Loucy (cell line): ENCODE data around the gene ZNF606.
A peak's percentile ranks its signal among the peaks of the same experiment; 100 is the strongest.

Experiments used
- H2AFZ ChIP-seq: fragments of 200-600 bp; sonication (generic); 2 replicates; pipeline ENCODE4 v1.6.0; 2016; ENCODE audit warnings: antibody characterized with exemption, mild to moderate bottlenecking, low read length, moderate library complexity
- H3F3A ChIP-seq: fragments of 200-600 bp; 2 replicates; pipeline ENCODE4 v1.6.0; 2016; ENCODE audit warnings: antibody characterized with exemption, low read depth, mild to moderate bottlenecking
- H3K27me3 ChIP-seq: fragments of 200-600 bp; sonication (generic); 2 replicates; pipeline ENCODE4 v1.6.1; 2014; ENCODE audit warnings: low read length, mild to moderate bottlenecking; ENCODE audit not compliant: insufficient read depth, poor library complexity, severe bottlenecking
- H3K36me3 ChIP-seq: fragments of 200-600 bp; sonication (generic); 2 replicates; pipeline ENCODE4 v1.6.1; 2016; ENCODE audit warnings: low read length; ENCODE audit not compliant: insufficient read depth
- H3K4me1 ChIP-seq: fragments of 200-600 bp; sonication (generic); 2 replicates; pipeline ENCODE4 v1.5.1; 2014; ENCODE audit warnings: low read length, mild to moderate bottlenecking; ENCODE audit not compliant: insufficient read depth, poor library complexity, severe bottlenecking
- H3K4me2 ChIP-seq: fragments of 200-600 bp; sonication (generic); 2 replicates; pipeline ENCODE4 v1.6.0; 2014; ENCODE audit warnings: antibody characterized with exemption, low read length, low read depth, mild to moderate bottlenecking; ENCODE audit not compliant: poor library complexity, severe bottlenecking
- H3K4me3 ChIP-seq: fragments of 200-600 bp; sonication (generic); 2 replicates; pipeline ENCODE4 v1.5.1; 2014; ENCODE audit warnings: low read length, mild to moderate bottlenecking, mixed read lengths; ENCODE audit not compliant: poor library complexity, severe bottlenecking
- H3K79me2 ChIP-seq: fragments of 200-600 bp; sonication (generic); 2 replicates; pipeline ENCODE4 v1.6.1; 2014; ENCODE audit warnings: low read length; ENCODE audit not compliant: insufficient read depth
- H3K9ac ChIP-seq: fragments of 200-600 bp; sonication (generic); 2 replicates; pipeline ENCODE4 v1.6.0; 2014; ENCODE audit warnings: mild to moderate bottlenecking, low read depth, low read length, moderate library complexity; ENCODE audit not compliant: poor library complexity, severe bottlenecking
- H3K9me2 ChIP-seq: fragments of 200-600 bp; sonication (generic); replicated peaks from 2 replicates; pipeline ENCODE4 v1.6.1; 2016; ENCODE audit warnings: low read depth, low read length, mixed read lengths
- H3K9me3 ChIP-seq: fragments of 200-600 bp; sonication (generic); 2 replicates; pipeline ENCODE4 v1.6.1; 2014; ENCODE audit warnings: mild to moderate bottlenecking, antibody characterized with exemption, low read length, low read depth; ENCODE audit not compliant: insufficient read depth
- H4K20me1 ChIP-seq: fragments of 200-600 bp; sonication (generic); 2 replicates; pipeline ENCODE4 v1.6.0; 2014; ENCODE audit warnings: antibody characterized with exemption, low read length, mild to moderate bottlenecking; ENCODE audit not compliant: insufficient read depth, poor library complexity, severe bottlenecking
- EZH2phosphoT487 ChIP-seq: fragments of 200-600 bp; IDR thresholded peaks from 2 replicates; pipeline ENCODE4 v1.6.1; 2018; ENCODE audit warnings: antibody characterized with exemption, mild to moderate bottlenecking, moderate library complexity, borderline replicate concordance
- TF ChIP-seq, protein P1 (sequence below): fragments of 200-600 bp; sonication (generic); conservative IDR thresholded peaks from 2 replicates; pipeline ENCODE4 v1.5.1; 2014; ENCODE audit warnings: mild to moderate bottlenecking, antibody characterized with exemption, low read length

The ZNF606 gene

DNA sequence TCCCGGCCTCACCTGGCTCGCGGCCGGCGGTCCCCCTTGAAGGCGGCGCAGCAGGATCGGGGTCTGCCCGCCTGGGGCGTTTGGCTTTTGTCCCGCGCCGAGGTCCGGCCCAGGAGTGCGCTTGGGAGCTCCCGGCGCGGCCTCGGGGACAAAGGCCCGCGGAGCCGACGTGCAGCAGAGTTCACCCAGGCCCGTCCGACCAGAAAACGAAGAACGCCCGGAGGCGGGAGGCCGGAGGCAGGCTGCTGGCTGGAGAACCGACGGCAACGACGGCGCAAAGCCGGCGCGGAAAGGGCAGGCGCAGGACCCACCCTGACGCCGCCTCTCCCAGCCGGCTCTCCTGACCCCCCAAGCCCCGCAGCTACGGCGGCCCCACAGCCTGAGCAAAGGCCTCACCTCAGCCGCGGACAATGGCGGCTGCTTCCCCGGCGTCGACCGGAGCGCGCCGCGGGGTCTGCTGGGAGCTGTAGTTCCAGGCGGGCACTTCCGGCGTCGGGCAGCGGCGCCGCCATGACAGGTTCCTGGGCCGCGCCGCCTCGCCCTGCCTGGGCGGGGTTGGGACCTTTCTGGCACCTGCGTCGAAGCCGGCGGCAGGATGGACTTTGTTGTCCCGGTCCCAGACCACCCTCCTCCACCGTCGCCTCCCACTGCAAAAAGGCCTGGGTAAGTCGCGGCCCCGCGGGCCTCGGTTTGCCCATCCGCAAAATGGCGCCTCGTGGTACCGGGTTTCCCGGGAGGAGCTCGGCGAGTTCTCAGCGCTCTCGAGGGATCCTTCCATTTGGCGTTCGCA lies at the start of gene ZNF606:
TSS of gene ZNF606 (minus strand) at position 437 of the 790 bp plus-strand sequence. CDS start 1,501 bp downstream, outside the sequence.
- Histone ChIP-seq H3K79me2 (peaks cover 46% of the 10 kb centered on the region), H2AFZ (peak within 1 kb of the TSS; percentile 90), H3K9me2 (no peaks in the 10 kb centered on the region), H3K9ac (peak within 1 kb of the TSS; percentile 98), H4K20me1 (peaks cover 7% of the 10 kb centered on the region), H3F3A (no peaks in the 10 kb centered on the region), H3K4me1 (peaks cover 27% of the 10 kb centered on the region), H3K27me3 (peaks cover 5% of the 10 kb centered on the region), H3K9me3 (no peaks in the 10 kb centered on the region; the same call in 1 of the 2 replicates), H3K36me3 (peaks cover 16% of the 10 kb centered on the region; the same call in 1 of the 2 replicates), H3K4me3 (peak within 1 kb of the TSS; percentile 100), H3K4me2 (peak within 1 kb of the TSS; percentile 92)
- TF ChIP-seq EZH2phosphoT487, result no peak
- TF ChIP-seq, protein P1, sequence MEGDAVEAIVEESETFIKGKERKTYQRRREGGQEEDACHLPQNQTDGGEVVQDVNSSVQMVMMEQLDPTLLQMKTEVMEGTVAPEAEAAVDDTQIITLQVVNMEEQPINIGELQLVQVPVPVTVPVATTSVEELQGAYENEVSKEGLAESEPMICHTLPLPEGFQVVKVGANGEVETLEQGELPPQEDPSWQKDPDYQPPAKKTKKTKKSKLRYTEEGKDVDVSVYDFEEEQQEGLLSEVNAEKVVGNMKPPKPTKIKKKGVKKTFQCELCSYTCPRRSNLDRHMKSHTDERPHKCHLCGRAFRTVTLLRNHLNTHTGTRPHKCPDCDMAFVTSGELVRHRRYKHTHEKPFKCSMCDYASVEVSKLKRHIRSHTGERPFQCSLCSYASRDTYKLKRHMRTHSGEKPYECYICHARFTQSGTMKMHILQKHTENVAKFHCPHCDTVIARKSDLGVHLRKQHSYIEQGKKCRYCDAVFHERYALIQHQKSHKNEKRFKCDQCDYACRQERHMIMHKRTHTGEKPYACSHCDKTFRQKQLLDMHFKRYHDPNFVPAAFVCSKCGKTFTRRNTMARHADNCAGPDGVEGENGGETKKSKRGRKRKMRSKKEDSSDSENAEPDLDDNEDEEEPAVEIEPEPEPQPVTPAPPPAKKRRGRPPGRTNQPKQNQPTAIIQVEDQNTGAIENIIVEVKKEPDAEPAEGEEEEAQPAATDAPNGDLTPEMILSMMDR, result no peak

DNA sequence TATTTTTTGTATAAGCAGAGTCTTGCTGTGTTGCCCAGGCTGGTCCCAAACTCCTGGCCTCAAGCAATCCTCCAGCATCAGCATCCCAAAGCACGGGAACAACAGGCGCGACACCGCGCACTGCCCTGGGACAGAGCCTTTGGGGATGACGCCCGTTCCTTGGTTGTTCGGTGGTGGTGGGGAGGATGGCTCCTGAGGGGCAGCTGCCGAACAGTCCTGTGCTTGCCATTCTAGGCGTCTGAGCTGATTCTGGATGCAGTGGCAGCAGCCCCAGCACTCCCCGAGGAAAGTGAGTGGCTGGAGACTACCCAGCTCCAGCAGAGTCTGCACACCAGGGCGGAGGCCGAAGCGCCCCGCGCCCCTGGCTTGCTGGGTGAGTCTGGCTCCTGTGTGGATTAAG lies 49.6 kb upstream of the ZNF606 start:
- Histone ChIP-seq H3K4me3 (no peak overlapping the region), H3K79me2 (no peaks in the 10 kb centered on the region), H3K4me1 (no peaks in the 10 kb centered on the region), H3K9me3 (peaks cover 18% of the 10 kb centered on the region; the same call in 1 of the 2 replicates), H3K4me2 (no peak overlapping the region), H3F3A (no peaks in the 10 kb centered on the region), H3K9ac (no peak overlapping the region), H4K20me1 (no peaks in the 10 kb centered on the region), H3K36me3 (no peaks in the 10 kb centered on the region), H3K27me3 (no peaks in the 10 kb centered on the region), H2AFZ (no peak overlapping the region), H3K9me2 (no peaks in the 10 kb centered on the region)
- no peak for TF ChIP-seq EZH2phosphoT487
- TF ChIP-seq, protein P1, result no peak

GRCh38 chr19:58047672-58048071 lies 45.1 kb upstream of the ZNF606 start:
- H3K4me3 ChIP-seq, result no peak overlapping the region
- H2AFZ ChIP-seq, result no peak overlapping the region
- no peaks in the 10 kb centered on the region for H3F3A ChIP-seq
- no peak overlapping the region for H3K4me2 ChIP-seq
- H3K9me2 ChIP-seq, result no peaks in the 10 kb centered on the region
- peaks cover 23% of the 10 kb centered on the region; the same call in 1 of the 2 replicates for H3K9me3 ChIP-seq
- no peaks in the 10 kb centered on the region for H4K20me1 ChIP-seq
- H3K27me3 ChIP-seq, result no peaks in the 10 kb centered on the region
- no peak overlapping the region for H3K9ac ChIP-seq
- H3K36me3 ChIP-seq, result no peaks in the 10 kb centered on the region
- H3K4me1 ChIP-seq, result no peaks in the 10 kb centered on the region
- no peak for TF ChIP-seq EZH2phosphoT487
- TF ChIP-seq, protein P1, result no peak
- H3K79me2 ChIP-seq, result no peaks in the 10 kb centered on the region
